Kidney (tissue), 14 donors: ENCODE measurements around the gene MYOG. TPM values are rescaled to one million over a fixed set of nuclear protein-coding genes. Genes with fewer than 3 reads are reported as not detected.
A peak's percentile ranks its signal among the peaks of the same experiment; 100 is the strongest.

Experiments
- DNase-seq, 5 donors: peaks; one replicate each; pipeline ENCODE4 v3.0.0-alpha.2; 2013 to 2020
- FAIRE-seq: peaks from 2 replicates; lab custom pipeline; 2012; peaks lifted over from hg19 to GRCh38; lab: Jason Lieb, UNC
- H3K27ac ChIP-seq, 2 donors: one replicate each; pipeline ENCODE4 v1.7.0; 2013; ENCODE audit warnings: low read depth in 2 of 2, low read length in 2 of 2, inconsistent platforms in 1 of 2
- H3K27me3 ChIP-seq: one replicate; pipeline ENCODE4 v1.7.1; 2013; ENCODE audit warnings: low read length, inconsistent platforms; ENCODE audit not compliant: control insufficient read depth, insufficient read depth
- H3K36me3 ChIP-seq, 3 donors: one replicate each; pipeline versions ENCODE4 v1.7.0 to v1.7.1; 2013; ENCODE audit warnings: low read length in 3 of 3, control low read depth in 1 of 3, inconsistent platforms in 1 of 3; ENCODE audit not compliant: insufficient read depth in 3 of 3, control insufficient read depth in 2 of 3
- H3K4me1 ChIP-seq, 3 donors: one replicate each; pipeline versions ENCODE4 v1.7.0 to v1.7.1; 2013; ENCODE audit warnings: low read length in 3 of 3, inconsistent platforms in 1 of 3, low read depth in 1 of 3; ENCODE audit not compliant: control insufficient read depth in 2 of 3, insufficient read depth in 2 of 3
- H3K4me3 ChIP-seq, 3 donors: one replicate each; pipeline versions ENCODE4 v1.7.0 to v1.8.1; 2013; ENCODE audit warnings: low read length in 3 of 3, control low read depth in 1 of 3, inconsistent platforms in 1 of 3
- H3K9ac ChIP-seq, 3 donors: one replicate each; pipeline versions ENCODE4 v1.7.0 to v1.7.1; 2013; ENCODE audit warnings: low read length in 3 of 3, control low read depth in 1 of 3, inconsistent platforms in 1 of 3
- H3K9me3 ChIP-seq, 3 donors: one replicate each; pipeline versions ENCODE4 v1.7.0 to v1.7.1; 2013; ENCODE audit warnings: low read length in 3 of 3, control low read depth in 1 of 3, inconsistent platforms in 1 of 3; ENCODE audit not compliant: control insufficient read depth in 2 of 3, insufficient read depth in 1 of 3
- intact Hi-C: fragments of 100-400 bp; cut with DNase I; formaldehyde crosslinking; loops from one replicate; pipeline ENCODE4 v1.11.1; 2022
- polyA plus RNA-seq: library from polyadenylated mRNA; stranded (reverse); fragments of 350-450 nt; fragmentation: Illumina TruSeq; extraction: RNeasy Lipid Tissue Mini Kit (QIAGEN cat#74804); gene quantifications from one replicate; pipeline ENCODE4 v1.2.3, GENCODE V29; 2014; ENCODE audit warnings: low read depth, low replicate concordance; ENCODE audit not compliant: insufficient read depth
- total RNA-seq: library from RNA; stranded (reverse); fragmentation: NEBNext Ultra II Directional; extraction: Animal tissue kit (Norgen Biotek cat#: 25700); gene quantifications from one replicate; pipeline ENCODE4 v1.2.1, GENCODE V29; 2021
- TF ChIP-seq, protein P1 (sequence below): IDR thresholded peaks from 3 replicates; pipeline ENCODE4 v1.5.1; 2012; ENCODE audit warnings: mild to moderate bottlenecking, moderate library complexity, borderline replicate concordance; ENCODE audit not compliant: insufficient read depth; ENCODE audit errors: extremely low read depth
- donor health status: control.
- donor health status: control.
- donor health status: control.
- donor health status: control.
- donor health status: control.
- donor health status: DM: yes; HTN: yes; CAD: no.
- donor health status: Normal renal cell carcinoma (clear cell type).

The MYOG gene
- total and polyA plus RNA-seq, 2 donors from 2014 or later, result not detected

DNA sequence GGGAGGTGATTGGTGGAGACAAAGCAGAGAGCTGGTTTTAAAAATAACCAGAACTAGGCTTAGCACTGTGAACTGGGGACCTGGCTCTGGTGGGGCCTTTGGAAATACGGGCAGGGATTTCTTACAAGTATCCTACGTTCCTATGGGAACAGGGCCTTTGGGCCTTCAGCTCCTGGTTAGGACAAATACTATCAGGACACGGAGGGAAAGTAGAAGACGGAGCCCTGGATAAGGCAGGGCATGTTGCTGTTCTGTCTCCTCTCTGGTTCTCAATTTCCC is 5.3 kb upstream of the MYOG start:
- H3K36me3 ChIP-seq, result no peaks in the 10 kb centered on the region
- DNase-seq (no peak), FAIRE-seq (no peak)
- no peaks in the 10 kb centered on the region for H3K27me3 ChIP-seq
- H3K4me1 ChIP-seq, result no peaks in the 10 kb centered on the region
- intact Hi-C loops, result no loop called here
- peaks cover 0 to 11% (median 2%) of the 10 kb centered on the region in 3 donors for H3K9me3 ChIP-seq
- no peak overlapping the region for H3K9ac ChIP-seq
- H3K4me3 ChIP-seq, result no peak overlapping the region
- no peak overlapping the region for H3K27ac ChIP-seq
- TF ChIP-seq, protein P1, sequence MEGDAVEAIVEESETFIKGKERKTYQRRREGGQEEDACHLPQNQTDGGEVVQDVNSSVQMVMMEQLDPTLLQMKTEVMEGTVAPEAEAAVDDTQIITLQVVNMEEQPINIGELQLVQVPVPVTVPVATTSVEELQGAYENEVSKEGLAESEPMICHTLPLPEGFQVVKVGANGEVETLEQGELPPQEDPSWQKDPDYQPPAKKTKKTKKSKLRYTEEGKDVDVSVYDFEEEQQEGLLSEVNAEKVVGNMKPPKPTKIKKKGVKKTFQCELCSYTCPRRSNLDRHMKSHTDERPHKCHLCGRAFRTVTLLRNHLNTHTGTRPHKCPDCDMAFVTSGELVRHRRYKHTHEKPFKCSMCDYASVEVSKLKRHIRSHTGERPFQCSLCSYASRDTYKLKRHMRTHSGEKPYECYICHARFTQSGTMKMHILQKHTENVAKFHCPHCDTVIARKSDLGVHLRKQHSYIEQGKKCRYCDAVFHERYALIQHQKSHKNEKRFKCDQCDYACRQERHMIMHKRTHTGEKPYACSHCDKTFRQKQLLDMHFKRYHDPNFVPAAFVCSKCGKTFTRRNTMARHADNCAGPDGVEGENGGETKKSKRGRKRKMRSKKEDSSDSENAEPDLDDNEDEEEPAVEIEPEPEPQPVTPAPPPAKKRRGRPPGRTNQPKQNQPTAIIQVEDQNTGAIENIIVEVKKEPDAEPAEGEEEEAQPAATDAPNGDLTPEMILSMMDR, result no peak

DNA sequence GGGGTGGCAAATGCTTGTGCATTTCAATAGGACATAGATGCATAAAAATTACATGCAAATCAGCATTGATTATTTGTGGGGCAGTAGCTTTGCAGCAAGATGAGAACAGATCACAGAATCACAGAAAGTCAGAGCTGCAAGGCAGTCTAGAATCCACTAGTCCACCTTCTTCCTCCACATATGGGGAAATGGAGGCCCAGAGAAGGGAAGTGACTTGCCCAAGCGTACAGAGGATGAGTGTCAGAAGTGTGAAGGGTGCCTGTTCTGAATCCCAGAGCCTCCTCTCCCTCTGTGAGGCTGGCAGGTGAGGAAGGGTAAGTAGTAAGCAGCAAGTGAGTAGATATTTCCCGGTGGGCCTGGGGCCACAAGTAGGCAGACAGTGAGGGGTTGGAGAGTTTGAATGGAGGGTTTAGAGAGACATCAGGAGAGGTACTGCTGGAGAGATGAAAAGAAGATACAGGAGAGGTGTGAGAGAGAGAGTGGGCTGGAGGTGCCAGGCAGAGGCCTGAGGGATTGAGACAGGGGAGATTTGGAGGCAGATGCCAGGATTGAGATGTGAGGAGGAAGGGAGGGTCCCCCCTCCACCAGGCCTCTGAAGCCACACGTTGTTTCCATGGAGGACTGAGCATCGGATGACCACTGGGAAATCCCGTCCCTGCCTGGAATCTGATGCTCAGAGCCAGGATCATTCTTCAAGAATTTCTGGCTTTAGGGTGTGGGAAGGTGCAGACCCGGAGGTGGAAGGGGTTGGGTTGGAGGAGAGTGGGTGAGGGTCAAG is 4.8 kb upstream of the MYOG start:
- TF ChIP-seq, protein P1, result no peak
- no peak for DNase-seq
- no peaks in the 10 kb centered on the region for H3K36me3 ChIP-seq
- H3K9ac ChIP-seq, result no peak overlapping the region
- no peaks in the 10 kb centered on the region for H3K4me1 ChIP-seq
- no peak for FAIRE-seq
- no peaks in the 10 kb centered on the region for H3K27me3 ChIP-seq
- H3K9me3 ChIP-seq, result peaks cover 0 to 11% (median 2%) of the 10 kb centered on the region in 3 donors
- H3K4me3 ChIP-seq, result no peak overlapping the region
- no peak overlapping the region for H3K27ac ChIP-seq
- intact Hi-C loops, result no loop called here

- Histone ChIP-seq H3K27ac (no peak overlapping the region), H3K9me3 (peaks cover 0 to 4% (median 0%) of the 10 kb centered on the region in 3 donors), H3K36me3 (no peaks in the 10 kb centered on the region), H3K9ac (no peak overlapping the region), H3K4me3 (no peak overlapping the region), H3K4me1 (no peaks in the 10 kb centered on the region), H3K27me3 (no peaks in the 10 kb centered on the region)
- no peak for FAIRE-seq
- intact Hi-C loops, result no loop called here
- TF ChIP-seq, protein P1, result no peak
- DNase-seq, result peak in 1 of 5 donors; percentile 30
These were observed 3.8 kb upstream of the MYOG start for GRCh38 chr1:203089651-203090045.
